ENCODE measurements around the gene FXYD3.
"Not testable (repeated sequence)": the region's sequence is repeated elsewhere in the genome, so short reads cannot be mapped to it uniquely, and the experiment has no call there.

Gene FXYD3

GRCh38 chr19:35087393-35087792 lies 28.2 kb upstream of the FXYD3 start:
- no peak for DNase-seq

DNA sequence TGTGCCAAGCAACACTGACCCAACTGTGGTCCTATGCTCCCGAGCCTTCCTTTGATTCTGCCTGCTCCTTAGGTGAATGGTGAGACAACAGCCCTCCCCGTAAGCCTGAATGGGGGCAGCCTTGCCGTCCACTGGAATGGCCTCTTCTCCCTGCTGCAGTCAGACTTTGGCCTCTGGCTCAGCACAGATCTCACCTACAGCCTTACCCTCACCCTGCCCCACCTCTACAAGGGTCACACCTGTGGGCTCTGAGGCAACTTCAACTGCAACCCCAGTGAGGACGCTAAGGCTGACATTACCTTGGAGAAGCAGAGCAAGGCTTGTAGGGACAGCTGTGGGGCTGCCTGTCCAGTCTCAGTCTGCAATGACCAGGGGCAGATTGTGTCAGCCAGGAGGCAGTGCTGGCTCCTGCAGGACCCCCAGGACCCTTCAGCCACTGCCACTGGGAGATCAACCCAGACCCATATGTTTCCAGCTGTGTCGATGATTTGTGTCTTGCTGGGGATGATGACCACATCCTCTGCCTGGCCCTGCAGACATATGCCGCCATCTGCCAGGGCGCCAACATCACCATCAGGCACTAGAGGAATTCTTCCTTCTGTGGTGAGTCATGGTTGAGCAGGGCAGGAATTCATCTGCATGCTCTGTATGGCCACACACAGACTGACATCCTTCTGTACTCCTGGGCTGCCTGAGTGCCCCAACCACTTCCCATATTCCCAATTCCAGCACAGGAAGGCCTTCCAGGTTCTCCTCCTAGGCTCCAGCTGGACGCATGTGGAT lies 27.3 kb upstream of the FXYD3 start:
- no peak for DNase-seq

- no peak for DNase-seq
Measured at GRCh38 chr19:35089554-35089953, 26.1 kb upstream of the FXYD3 start.

DNA sequence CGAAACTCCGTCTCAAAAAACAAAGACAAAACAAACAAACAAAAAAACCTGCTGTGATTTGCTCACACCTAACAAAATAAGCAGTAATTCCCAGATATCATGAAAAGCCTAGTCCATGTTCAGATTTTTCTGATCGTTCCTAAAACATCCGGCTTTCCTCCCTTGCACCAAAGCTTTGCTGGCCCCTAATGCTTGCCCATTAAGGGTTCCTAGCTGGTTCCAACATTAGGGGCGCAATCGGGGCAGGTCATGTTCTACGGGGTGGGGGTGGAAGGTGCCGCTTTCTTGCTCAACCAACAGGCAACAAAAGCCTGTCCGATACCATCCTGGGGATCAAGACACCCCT lies 25.5 kb upstream of the FXYD3 start:
- no peak for DNase-seq

DNA sequence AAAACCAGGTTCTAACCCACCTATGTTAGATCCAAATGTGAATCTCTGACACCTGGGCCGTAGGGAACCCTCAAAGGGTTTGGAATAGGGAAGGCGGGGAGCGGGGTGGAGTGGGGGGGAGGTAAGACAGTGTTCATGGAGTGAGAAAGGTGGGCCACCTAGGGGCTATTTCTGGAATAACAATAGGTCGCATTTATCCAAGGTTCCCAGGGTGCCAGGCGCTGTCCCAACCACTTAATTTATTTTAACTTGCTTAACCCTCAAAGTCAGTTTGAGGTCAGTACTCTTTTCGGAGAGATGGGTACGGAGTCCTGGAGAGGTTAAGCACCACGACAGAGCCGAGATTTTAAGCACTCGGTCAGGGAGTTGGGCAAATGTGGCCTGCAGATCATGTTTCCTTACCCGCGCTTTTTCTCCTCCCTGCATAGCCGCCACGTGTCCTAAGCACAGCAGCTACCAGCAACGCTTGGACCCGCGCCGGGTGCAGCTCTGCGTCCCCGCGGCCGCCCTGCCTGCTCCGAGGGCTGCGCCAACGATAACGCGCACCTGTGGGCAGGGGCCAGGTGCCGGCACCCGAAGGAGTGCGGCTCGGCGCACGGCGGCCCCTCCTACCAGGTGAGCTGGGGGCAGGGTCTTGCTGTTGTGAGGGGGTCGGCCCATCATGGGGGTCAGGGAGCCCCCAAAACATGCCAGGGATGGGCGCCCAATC lies 25.0 kb upstream of the FXYD3 start:
- peak in 2 of 5 donors; percentile 18 to 37 for DNase-seq

GRCh38 chr19:35093430-35093829 lies 22.2 kb upstream of the FXYD3 start:
- DNase-seq = no peak

GRCh38 chr19:35093941-35094647 lies 21.5 kb upstream of the FXYD3 start:
- no peak for DNase-seq

- DNase-seq = no peak
Measured at GRCh38 chr19:35094656-35095055, 21.0 kb upstream of the FXYD3 start.

DNA sequence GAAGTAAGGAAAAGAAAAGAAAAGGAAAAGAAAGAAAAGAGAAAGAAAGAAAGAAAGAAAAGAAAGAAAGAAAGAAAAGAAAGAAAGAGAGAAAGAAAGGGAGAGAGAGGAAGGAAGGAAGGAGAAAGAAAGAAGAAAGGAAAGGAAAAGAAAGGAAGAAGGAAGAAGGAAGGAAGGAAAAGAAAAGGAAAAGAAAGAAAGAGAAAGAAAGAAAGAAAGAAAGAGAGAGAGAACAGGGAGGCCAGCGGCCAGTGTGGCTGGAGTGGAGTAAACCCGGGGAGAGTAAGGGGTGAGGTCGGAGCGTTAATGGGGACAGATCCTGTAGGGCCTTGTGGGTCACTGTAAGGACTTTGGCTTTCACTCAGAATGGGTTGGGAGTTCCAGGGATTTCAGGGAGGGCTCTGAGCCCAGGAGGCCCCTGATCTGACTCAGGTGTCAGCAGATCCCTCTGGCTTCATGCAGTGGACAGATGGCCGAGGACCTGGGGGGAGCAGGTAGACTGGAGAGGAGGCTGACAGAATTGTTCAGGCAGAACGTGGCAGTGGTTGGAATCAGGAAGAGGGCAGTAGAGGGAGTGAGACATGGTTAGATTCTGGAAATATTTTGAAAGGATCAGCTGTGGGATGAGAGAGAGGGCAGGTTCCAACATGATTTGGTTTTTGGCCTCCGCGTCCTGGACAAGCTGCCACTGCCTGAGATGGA lies 19.8 kb upstream of the FXYD3 start:
- DNase-seq = no peak

- DNase-seq = no peak
Measured at GRCh38 chr19:35098413-35099049, 17.1 kb upstream of the FXYD3 start.

DNA sequence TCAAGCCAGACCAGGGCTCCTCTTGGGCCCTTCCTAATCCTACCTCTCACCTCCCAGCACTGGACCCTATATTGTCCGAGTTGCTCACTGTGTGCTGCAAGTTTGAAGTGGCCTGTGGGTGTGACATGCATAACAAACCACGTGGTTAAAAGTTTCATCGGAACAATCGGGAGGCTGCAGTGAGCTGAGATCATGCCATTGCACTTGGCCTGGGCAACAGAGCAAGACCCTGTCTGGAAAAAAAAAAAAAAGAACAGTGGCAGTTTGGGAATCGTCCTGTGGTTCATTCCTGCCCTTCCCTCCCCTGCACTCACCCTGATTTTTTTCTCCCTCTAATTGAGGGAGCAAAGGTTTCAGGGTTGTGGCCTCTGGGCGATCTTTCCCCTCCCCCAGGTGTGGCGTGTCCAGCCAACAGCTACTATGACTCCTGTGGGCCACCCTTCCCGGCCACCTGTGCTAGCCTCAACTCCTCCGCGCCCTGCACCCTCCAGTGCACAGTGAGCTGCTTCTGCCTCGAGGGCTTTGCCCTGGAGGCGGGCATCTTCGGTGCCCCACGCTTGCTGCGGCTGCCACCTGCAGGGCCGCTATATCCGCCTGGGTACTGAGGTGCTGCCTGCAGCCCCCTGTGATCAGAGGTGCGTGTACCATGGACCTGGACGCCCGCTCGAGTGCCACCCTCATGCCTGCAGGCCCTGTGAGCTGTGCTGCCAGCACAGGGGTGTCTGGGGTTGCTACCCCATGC lies 16.3 kb upstream of the FXYD3 start:
- DNase-seq = no peak

GRCh38 chr19:35099897-35100275 lies 15.7 kb upstream of the FXYD3 start:
- no peak for DNase-seq

- DNase-seq = no peak
Measured at GRCh38 chr19:35100588-35101533, 14.8 kb upstream of the FXYD3 start.

- not testable (repeated sequence) for DNase-seq
Measured at GRCh38 chr19:35101949-35102348, 13.7 kb upstream of the FXYD3 start.

DNA sequence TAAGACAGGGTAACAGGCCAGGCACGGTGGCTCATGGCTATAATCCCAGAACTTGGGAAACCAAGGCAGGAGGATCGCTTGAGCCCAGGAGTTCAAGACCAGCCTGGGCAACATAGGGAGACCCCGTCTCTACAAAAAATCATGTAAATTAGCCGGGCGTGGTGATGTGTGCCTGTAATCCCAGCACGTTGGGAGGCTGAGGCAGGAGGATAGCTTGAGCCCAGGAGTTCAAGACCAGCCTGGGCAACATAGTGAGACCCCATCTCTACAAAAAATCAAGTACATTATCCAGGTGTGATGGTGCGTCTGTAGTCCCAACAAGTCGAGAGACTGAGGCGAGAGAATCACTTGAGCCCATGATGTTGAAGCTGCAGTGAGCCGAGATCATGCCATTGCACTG lies 12.0 kb upstream of the FXYD3 start:
- DNase-seq = not testable (repeated sequence)

GRCh38 chr19:35104361-35104760 lies 11.3 kb upstream of the FXYD3 start:
- DNase-seq = no peak

DNA sequence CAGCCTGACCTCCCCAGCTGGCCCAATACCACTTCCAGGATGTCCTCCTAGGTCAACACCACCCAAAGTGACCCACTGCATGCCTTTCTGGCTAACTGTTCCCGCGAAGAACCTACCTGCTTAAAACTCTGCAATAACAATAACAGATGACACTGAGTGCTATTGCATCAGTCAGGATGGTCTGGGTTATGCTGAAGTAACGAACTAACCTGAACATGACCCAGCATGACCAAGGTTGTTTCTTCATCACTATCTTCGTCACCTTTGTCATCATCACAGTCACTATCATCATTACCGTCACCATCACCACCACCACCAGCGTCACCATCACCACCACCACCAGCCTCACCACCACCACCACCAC lies 10.6 kb upstream of the FXYD3 start:
- no peak for DNase-seq

GRCh38 chr19:35105411-35106290 lies 10.0 kb upstream of the FXYD3 start:
- DNase-seq = no peak

DNA sequence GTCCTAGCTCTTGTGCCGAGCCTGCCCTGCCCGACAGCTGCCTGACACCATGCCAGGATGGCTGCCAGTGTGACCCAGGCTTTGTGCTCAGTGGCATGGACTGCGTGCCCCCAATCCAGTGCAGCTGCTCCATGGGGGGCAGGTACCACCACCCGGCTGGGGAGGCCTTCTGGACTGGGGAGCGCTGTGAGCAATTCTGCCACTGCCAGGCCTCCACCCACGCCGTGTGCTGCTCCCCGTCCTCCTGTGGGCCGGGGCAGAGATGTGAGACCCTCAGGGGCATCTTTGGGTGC lies 9.4 kb upstream of the FXYD3 start:
- DNase-seq = no peak

DNA sequence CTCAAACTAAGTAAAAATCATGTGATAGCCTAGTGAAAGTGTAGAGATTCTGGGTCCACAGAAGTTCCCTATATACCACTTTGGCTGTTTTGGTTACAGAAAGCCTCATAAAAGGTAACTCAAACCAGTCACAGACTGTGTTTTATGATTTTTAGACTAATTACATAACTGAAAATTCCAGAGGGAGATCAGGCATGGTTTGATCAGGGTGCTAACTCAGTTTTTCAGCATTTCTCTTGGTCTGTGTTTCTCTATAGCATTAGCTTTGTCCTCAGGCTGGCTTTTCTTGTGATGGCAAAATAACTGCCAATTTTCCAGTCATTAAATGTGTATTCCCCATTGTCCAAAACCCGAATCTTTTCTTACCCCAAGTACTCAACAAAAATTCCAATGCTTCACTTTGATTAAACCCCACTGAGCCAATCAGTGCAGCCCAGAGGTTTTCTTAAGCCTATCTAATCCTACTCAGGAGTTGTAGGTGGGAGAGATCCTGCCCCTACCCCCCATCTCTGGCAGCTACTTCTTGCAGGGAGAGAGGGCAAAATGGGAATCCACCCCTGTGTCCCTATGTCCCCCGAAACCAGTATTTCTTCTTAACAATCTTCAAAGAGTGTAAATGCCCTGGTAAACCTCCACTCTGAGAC lies 8.6 kb upstream of the FXYD3 start:
- no peak for DNase-seq

Data from T-helper 1 cell (primary cell).